GM15510 (cell line): ENCODE data around the gene GMNN.

Experiments
- POLR2A ChIP-seq: IDR thresholded peaks from 3 replicates; pipeline ENCODE4 v1.6.1; 2011; ENCODE audit warnings: borderline replicate concordance; ENCODE audit not compliant: insufficient read length; ENCODE audit errors: extremely low read depth

The GMNN gene

GRCh38 chr6:24831771-24832716 is 57.3 kb downstream of the GMNN start:
- TF ChIP-seq POLR2A, result no peak

DNA sequence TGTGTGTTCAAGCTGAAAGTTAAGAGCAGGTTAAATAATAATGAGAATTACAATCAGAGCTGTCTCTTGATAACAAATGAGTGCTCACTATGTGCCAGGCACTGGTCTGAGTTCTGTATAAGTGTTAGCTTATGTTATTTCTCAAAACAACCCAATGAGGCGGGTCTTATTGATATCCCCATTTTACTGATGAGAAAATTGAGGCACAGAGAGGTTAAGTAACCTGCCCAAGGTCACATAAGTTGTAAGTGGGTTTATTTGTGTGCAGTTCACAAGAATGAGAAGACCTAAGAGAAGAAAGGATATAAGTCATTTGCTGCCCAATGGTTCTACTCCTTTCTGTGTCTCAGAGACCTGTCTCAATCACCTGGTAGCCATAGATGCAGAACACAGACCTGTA is 58.1 kb downstream of the GMNN start:
- no peak for TF ChIP-seq POLR2A

DNA sequence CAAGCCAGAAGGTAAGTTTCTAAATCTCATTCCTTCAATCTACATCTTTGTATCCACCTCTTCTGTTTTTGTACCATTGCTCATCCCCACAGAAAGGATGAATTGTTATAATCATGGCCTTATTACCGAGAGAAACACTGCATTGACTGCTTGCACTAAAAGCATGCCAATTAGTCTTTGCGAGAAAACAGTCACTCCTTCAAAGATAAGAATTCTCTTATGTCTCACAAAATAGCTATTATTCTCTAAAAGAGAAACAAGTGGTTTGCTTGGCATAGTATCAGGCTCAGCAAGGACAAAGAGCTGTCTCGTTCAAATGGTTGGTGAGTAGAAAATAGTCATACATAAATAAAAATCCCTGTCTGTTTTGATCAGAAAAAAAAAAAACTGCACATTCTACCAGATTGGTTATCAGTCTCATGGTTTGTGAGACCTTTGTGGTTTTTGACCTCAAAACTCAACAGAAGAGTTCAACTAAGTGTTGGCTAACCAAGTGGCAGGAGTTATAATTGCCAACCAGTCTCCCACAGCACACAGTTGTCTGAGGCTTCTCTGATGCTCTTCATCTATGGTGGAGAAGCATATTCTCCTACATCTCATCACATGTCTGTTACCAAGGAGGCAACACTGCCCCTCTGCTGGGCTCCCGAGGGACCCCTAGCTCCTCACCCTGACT is 59.1 kb downstream of the GMNN start:
- TF ChIP-seq POLR2A, result no peak
